ENCODE results near the gene DTD1.
A peak's percentile ranks its signal among the peaks of the same experiment; 100 is the strongest.

DTD1 gene

GRCh38 chr20:18615020-18615650, 27.3 kb downstream of the DTD1 start:
- no peak for DNase-seq (ENCODE audit: low spot score)

GRCh38 chr20:18621004-18621403, 33.1 kb downstream of the DTD1 start:
- no peak for DNase-seq (ENCODE audit: low spot score)

- no peak for DNase-seq (ENCODE audit: low spot score)
Measured at GRCh38 chr20:18623156-18623910, 35.5 kb downstream of the DTD1 start.

- DNase-seq (ENCODE audit: low spot score) = no peak
Measured at GRCh38 chr20:18624948-18625347, 37.1 kb downstream of the DTD1 start.

- no peak for DNase-seq (ENCODE audit: low spot score)
Measured at GRCh38 chr20:18625907-18626655, 38.2 kb downstream of the DTD1 start.

GRCh38 chr20:18628330-18628920, 40.6 kb downstream of the DTD1 start:
- no peak for DNase-seq (ENCODE audit: low spot score)

- peak; percentile 36 for DNase-seq (ENCODE audit: low spot score)
Measured at GRCh38 chr20:18632196-18632789, 44.4 kb downstream of the DTD1 start.

GRCh38 chr20:18633411-18633810, 45.6 kb downstream of the DTD1 start:
- no peak for DNase-seq (ENCODE audit: low spot score)

GRCh38 chr20:18634501-18634900, 46.6 kb downstream of the DTD1 start:
- no peak for DNase-seq (ENCODE audit: low spot score)

GRCh38 chr20:18635380-18635779, 47.5 kb downstream of the DTD1 start:
- no peak for DNase-seq (ENCODE audit: low spot score)

GRCh38 chr20:18637224-18637623, 49.4 kb downstream of the DTD1 start:
- no peak for DNase-seq (ENCODE audit: low spot score)

- no peak for DNase-seq (ENCODE audit: low spot score)
Measured at GRCh38 chr20:18638768-18639167, 50.9 kb downstream of the DTD1 start.

- DNase-seq (ENCODE audit: low spot score) = no peak
Measured at GRCh38 chr20:18639501-18639979, 51.7 kb downstream of the DTD1 start.

- DNase-seq (ENCODE audit: low spot score) = no peak
Measured at GRCh38 chr20:18645196-18645745, 57.4 kb downstream of the DTD1 start.

GRCh38 chr20:18645851-18646250, 58.0 kb downstream of the DTD1 start:
- no peak for DNase-seq (ENCODE audit: low spot score)

- DNase-seq (ENCODE audit: low spot score) = no peak
Measured at GRCh38 chr20:18647777-18648176, 59.9 kb downstream of the DTD1 start.

- no peak for DNase-seq (ENCODE audit: low spot score)
Measured at GRCh38 chr20:18650224-18650623, 62.4 kb downstream of the DTD1 start.

GRCh38 chr20:18653736-18654447, 66.0 kb downstream of the DTD1 start:
- no peak for DNase-seq (ENCODE audit: low spot score)

- no peak for DNase-seq (ENCODE audit: low spot score)
Measured at GRCh38 chr20:18654448-18654773, 66.6 kb downstream of the DTD1 start.

GRCh38 chr20:18657575-18657974, 69.7 kb downstream of the DTD1 start:
- no peak for DNase-seq (ENCODE audit: low spot score)

All from CD4-positive, alpha-beta T cell treated with Interleukin-15 for 4 hours (primary cell).